Measurements from ENCODE around the gene MAP4K1. TPM values are rescaled to one million over a fixed set of nuclear protein-coding genes. Genes with fewer than 3 reads are reported as not detected.
"Not testable (repeated sequence)": the region's sequence is repeated elsewhere in the genome, so short reads cannot be mapped to it uniquely, and the experiment has no call there.

Gene MAP4K1
- total and polyA plus RNA-seq, 2 of the 13 experiments (the other 11 are each of a cell fraction or from before 2014, with no cell fraction given), result 0.24 to 0.89 TPM

- Histone ChIP-seq H3K4me2 (ENCODE audit: low read depth, low read length) (no peak overlapping the region), H3K79me2 (ENCODE audit: insufficient read depth, low read length) (no peaks in the 10 kb centered on the region), H3K9ac (ENCODE audit: insufficient read depth, low read depth, low read length) (no peak overlapping the region), H3K27me3 (ENCODE audit: control insufficient read depth in 1 of 2, insufficient read depth in 2 of 2, low read length in 2 of 2) (no peaks in the 10 kb centered on the region), H3K9me3 (ENCODE audit: low read length) (no peaks in the 10 kb centered on the region), H3K4me1 (ENCODE audit: insufficient read depth, low read length) (peaks cover 18% of the 10 kb centered on the region), H2AFZ (ENCODE audit: low read length) (no peak overlapping the region), H4K20me1 (ENCODE audit: insufficient read depth, low read length) (0 out of 2 replicates have a peak, but pooled peaks cover 4% of the 10 kb centered on the region), H3K36me3 (replicated peaks in 1 of 2; ENCODE audit: control insufficient read depth in 1 of 2, insufficient read depth in 2 of 2, low read length in 2 of 2) (peaks cover 7 to 15% of the 10 kb centered on the region in 2 experiments; a peak in 3 of 5 replicates), H3K27ac (ENCODE audit: extremely low read length, insufficient read depth, low read length) (no peak overlapping the region), H3K4me3 (replicated peaks in 1 of 3; ENCODE audit: insufficient read depth in 1 of 3, low read depth in 2 of 3, low read length in 3 of 3) (no peak overlapping the region)
- 96% methylated on average over 10 of the region's 16 CpGs for WGBS (ENCODE audit: low lambda C conversion rate)
- ChIA-PET POLR2A (interaction anchor here (3.1 kb wide), 1 partner anchor 13 kb away, joined by 16 read pairs; the partner anchor contains the start of gene EIF3K), CTCF (ENCODE audit: low intra/inter-chr PET ratio, low total read pairs) (no interaction called here)
- BruUV-seq (replicated peaks), result no TSS peak
- intact Hi-C loops (cut with micrococcal nuclease; ENCODE audit: unreplicated experiment) (loop anchor here (5.0 kb wide), 1 partner anchor 230 kb away; the partner anchor contains the start of gene FAM98C), in situ Hi-C loops (cut with HindIII; ENCODE audit: extremely low pct_ligation_motif_present, low pct_unique_long_range_greater_than_20kb) (loop anchor here (10.0 kb wide), 1 partner anchor 88 kb away; no protein-coding TSS in a partner anchor)
- DNase-seq (ENCODE audit: low spot score) (no peak), ATAC-seq (no peak), FAIRE-seq (no peak)
- no peak for TF ChIP-seq THAP7 (CRISPR knock-in tag; IDR thresholded peaks at IDR 0.05)
Observed at GRCh38 chr19:38632476-38633213, 14.9 kb upstream of the MAP4K1 start.

- H3K4me2 ChIP-seq (ENCODE audit: low read depth, low read length); H3K27ac ChIP-seq (ENCODE audit: extremely low read length, insufficient read depth, low read length); H2AFZ ChIP-seq (ENCODE audit: low read length); CTCF ChIA-PET (ENCODE audit: low intra/inter-chr PET ratio, low total read pairs); H3K9me3 ChIP-seq (ENCODE audit: low read length); H3K79me2 ChIP-seq (ENCODE audit: insufficient read depth, low read length); H3K27me3 ChIP-seq (ENCODE audit: control insufficient read depth in 1 of 2, insufficient read depth in 2 of 2, low read length in 2 of 2); ATAC-seq; DNase-seq (ENCODE audit: low spot score); H4K20me1 ChIP-seq (ENCODE audit: insufficient read depth, low read length); POLR2A ChIA-PET; BruUV-seq (replicated peaks); FAIRE-seq; H3K9ac ChIP-seq (ENCODE audit: insufficient read depth, low read depth, low read length); H3K4me3 ChIP-seq (replicated peaks in 1 of 3; ENCODE audit: insufficient read depth in 1 of 3, low read depth in 2 of 3, low read length in 3 of 3): not testable (repeated sequence)
- Histone ChIP-seq H3K36me3 (replicated peaks in 1 of 2; ENCODE audit: control insufficient read depth in 1 of 2, insufficient read depth in 2 of 2, low read length in 2 of 2) (peaks cover 7 to 15% of the 10 kb centered on the region in 2 experiments; a peak in 3 of 5 replicates), H3K4me1 (ENCODE audit: insufficient read depth, low read length) (peaks cover 13% of the 10 kb centered on the region)
- in situ Hi-C loops (cut with HindIII; ENCODE audit: extremely low pct_ligation_motif_present, low pct_unique_long_range_greater_than_20kb) (loop anchor here (10.0 kb wide), 1 partner anchor 87 kb away; no protein-coding TSS in a partner anchor), intact Hi-C loops (cut with micrococcal nuclease; ENCODE audit: unreplicated experiment) (loop anchor here (5.0 kb wide), 1 partner anchor 230 kb away; the partner anchor contains the start of gene FAM98C)
- WGBS (ENCODE audit: low lambda C conversion rate), result 87% methylated on average over 7 of the region's 7 CpGs
Observed at GRCh38 chr19:38631811-38632475, 14.2 kb upstream of the MAP4K1 start.

GRCh38 chr19:38631301-38631700 is 13.5 kb upstream of the MAP4K1 start:
- in situ Hi-C loops (cut with HindIII; ENCODE audit: extremely low pct_ligation_motif_present, low pct_unique_long_range_greater_than_20kb) (loop anchor here (10.0 kb wide), 1 partner anchor 86 kb away; no protein-coding TSS in a partner anchor), intact Hi-C loops (cut with micrococcal nuclease; ENCODE audit: unreplicated experiment) (loop anchor here (5.0 kb wide), 1 partner anchor 229 kb away; the partner anchor contains the start of gene FAM98C)
- H3K4me3 ChIP-seq (replicated peaks in 1 of 3; ENCODE audit: insufficient read depth in 1 of 3, low read depth in 2 of 3, low read length in 3 of 3); DNase-seq (ENCODE audit: low spot score); ATAC-seq; H3K79me2 ChIP-seq (ENCODE audit: insufficient read depth, low read length); FAIRE-seq; H4K20me1 ChIP-seq (ENCODE audit: insufficient read depth, low read length); H2AFZ ChIP-seq (ENCODE audit: low read length); BruUV-seq (replicated peaks); H3K27me3 ChIP-seq (ENCODE audit: control insufficient read depth in 1 of 2, insufficient read depth in 2 of 2, low read length in 2 of 2); H3K27ac ChIP-seq (ENCODE audit: extremely low read length, insufficient read depth, low read length); POLR2A ChIA-PET; CTCF ChIA-PET (ENCODE audit: low intra/inter-chr PET ratio, low total read pairs); H3K9me3 ChIP-seq (ENCODE audit: low read length); H3K9ac ChIP-seq (ENCODE audit: insufficient read depth, low read depth, low read length); H3K4me2 ChIP-seq (ENCODE audit: low read depth, low read length); H3K4me1 ChIP-seq (ENCODE audit: insufficient read depth, low read length): not testable (repeated sequence)
- WGBS (ENCODE audit: low lambda C conversion rate), result 96% methylated on average over 11 of the region's 11 CpGs
- peaks cover 10 to 19% of the 10 kb centered on the region in 2 experiments; a peak in 4 of 5 replicates for H3K36me3 ChIP-seq (replicated peaks in 1 of 2; ENCODE audit: control insufficient read depth in 1 of 2, insufficient read depth in 2 of 2, low read length in 2 of 2)

All from HepG2 (cell line).